Amygdala (tissue), 56 donors: ENCODE results near the gene FAM3D.

Source experiments
- DNase-seq, 56 donors: peaks; one replicate each; lab custom pipeline; 2025; lab: John Stamatoyannopoulos, UW

FAM3D gene

GRCh38 chr3:58604031-58604430 lies 62.5 kb downstream of the FAM3D start:
- peak in 7 of 56 donors; percentile 11 to 46 (median 18) for DNase-seq

- DNase-seq: peak in 1 of 56 donors; percentile 46
These were observed 63.0 kb downstream of the FAM3D start for GRCh38 chr3:58603606-58604005.

- DNase-seq: no peak
These were observed 68.7 kb downstream of the FAM3D start for GRCh38 chr3:58597770-58598310.

DNA sequence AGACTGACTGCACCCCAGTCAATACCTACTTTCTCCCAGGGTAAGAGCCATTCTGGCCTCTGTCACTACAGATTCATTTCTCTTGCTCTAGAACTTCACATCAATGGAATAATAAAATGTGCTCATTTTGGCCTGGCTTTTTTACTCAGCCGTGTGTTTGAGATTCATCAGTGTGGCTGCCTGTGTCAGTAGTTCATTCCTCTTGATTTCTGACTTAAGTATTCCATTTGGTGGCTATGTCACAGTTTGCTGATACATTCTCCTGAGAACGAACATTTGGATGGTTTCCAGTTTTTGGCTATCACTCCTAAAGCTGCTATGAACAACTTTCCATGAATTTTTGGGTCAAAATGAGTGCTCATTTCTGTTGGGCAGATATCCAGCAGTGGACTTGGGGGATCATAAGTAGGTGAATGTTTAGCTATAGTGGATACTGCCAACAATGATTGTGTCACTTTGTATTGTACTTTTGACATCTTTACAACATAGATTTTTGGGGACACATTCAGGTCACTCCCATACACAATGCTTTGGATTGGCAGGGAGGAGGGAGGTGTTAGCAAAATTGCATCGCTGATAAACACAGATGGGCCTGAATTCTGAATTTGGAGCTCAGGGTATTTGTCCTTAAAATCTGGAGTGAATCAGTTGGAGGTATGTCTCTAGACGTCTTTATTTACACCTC lies 69.6 kb downstream of the FAM3D start:
- no peak for DNase-seq

- DNase-seq: no peak
These were observed 72.5 kb downstream of the FAM3D start for GRCh38 chr3:58594117-58594516.

DNA sequence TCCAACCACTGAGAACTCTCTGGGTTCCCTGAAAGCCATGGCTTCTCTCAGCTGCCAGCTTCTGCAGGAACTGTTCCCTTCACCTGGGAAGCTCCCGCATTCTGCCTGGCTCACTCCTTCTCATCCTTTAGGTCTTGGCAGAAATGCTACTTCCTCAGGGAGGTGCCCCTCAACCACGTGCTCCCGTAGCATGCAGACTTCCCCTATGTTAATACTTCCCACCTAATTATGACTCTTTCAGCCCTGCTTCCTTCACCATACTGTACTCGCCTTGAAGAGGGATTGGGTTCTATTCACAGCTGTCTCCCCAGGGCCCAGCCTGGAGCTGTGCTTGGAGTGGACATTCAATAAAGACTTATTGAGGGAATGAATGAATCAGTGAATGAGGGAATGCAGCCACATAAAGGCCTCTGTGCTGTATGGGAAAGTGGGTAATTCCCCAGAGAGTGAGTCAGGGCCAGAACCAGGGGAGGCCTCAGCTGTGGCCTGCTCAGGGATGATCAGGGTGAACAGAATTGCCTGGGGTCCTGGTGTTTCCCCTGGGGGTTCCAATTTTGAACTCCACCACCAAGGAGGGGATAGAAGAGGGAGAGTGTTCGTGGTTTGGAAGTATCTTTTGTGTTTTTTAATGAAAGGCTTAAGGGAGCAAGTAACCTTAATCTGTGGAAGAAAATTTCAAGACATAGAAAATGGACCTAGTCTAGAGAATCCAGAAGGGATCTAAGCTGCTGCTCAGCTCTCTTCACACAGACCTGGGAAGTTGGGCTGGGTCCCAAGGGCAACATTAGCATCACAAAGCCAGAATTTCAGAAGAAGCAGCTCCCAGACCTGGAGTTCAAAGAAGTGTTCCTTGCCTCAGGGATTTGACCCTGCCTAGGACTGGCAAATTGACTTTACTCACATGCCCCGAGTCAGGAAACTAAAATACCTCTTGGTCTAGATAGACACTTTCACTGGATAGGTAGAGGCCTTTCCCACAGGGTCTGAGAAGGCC lies 74.8 kb downstream of the FAM3D start:
- no peak for DNase-seq

- DNase-seq: no peak
These were observed 78.5 kb downstream of the FAM3D start for GRCh38 chr3:58588030-58588614.

DNA sequence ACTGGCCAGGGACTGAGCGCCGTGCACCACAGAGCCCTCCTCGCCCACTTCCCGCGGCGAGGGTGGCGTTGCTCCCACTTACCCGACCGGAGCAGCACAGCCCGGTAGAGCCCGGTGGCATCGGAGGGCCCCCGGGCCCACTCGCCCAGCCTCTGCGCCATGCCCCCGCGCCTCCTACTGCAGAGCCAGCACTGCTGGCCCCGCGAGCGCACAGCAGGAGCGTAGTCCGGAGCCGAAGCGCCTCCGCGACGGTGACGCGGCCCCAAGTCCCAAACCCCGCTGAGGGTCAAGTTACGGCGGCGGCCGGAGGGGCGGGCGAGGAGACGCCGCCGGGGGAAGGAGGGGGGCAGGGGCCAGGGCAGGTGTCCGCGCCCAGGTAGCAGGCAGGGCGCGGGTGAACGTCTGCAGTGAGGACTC lies 79.8 kb downstream of the FAM3D start:
- no peak for DNase-seq

DNA sequence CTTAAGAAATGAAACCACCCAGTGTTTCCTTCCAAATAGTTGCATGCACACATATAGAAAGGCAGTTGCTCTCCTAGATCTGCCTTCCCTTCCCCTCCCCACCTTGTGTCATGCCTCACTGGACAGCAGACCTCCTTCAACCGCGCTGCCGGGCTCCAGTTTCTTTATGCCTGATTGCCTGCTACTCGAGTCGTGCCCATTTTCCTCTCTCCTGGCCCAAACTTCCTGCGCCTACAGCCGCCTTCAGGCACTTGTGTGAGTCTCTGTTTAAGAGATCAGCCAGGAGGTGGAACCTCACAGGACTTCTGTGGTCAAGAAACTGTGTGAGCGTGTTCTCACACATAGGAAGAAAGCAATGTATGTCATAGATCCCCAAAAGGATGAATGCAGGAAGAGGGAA lies 80.6 kb downstream of the FAM3D start:
- DNase-seq: peak in 6 of 56 donors; percentile 16 to 43 (median 22)

- peak in 54 of 56 donors; percentile 22 to 81 (median 58) for DNase-seq
These were observed 81.4 kb downstream of the FAM3D start for GRCh38 chr3:58585005-58585786.

- DNase-seq: no peak
These were observed 81.9 kb downstream of the FAM3D start for GRCh38 chr3:58584690-58585004.
